HEK293 (cell line): Measurements from ENCODE around the gene TIA1.

Experiments
- CTCF ChIA-PET: fragments of 350-600 bp; formaldehyde crosslinking; extraction: SDS; loops from one replicate; lab custom pipeline; 2021; ENCODE audit warnings: antibody characterized with exemption; lab: Yijun Ruan, JAX
- POLR2A ChIA-PET: fragments of 300-600 bp; formaldehyde crosslinking; extraction: SDS; loops from one replicate; lab custom pipeline; 2020; ENCODE audit warnings: antibody characterized with exemption, inconsistent platforms; lab: Yijun Ruan, JAX
- H3K27ac ChIP-seq: fragments of 200-500 bp; sonication (Bioruptor generic); 2 replicates; pipeline ENCODE4 v1.5.1; 2014; ENCODE audit warnings: low read depth, low read length, control low read depth, inconsistent platforms; ENCODE audit errors: extremely low read depth
- H3K36me3 ChIP-seq, 2 experiments: fragments of 200-500 bp in 1 of 2; sonication (Bioruptor generic) in 1 of 2; 1 replicate in 1 of 2; 2 replicates in 1 of 2; pipeline ENCODE4 v1.5.1; 2014 to 2017; ENCODE audit warnings: inconsistent platforms in 2 of 2, low read length in 2 of 2; ENCODE audit not compliant: control insufficient read depth in 2 of 2, insufficient read depth in 1 of 2
- H3K4me1 ChIP-seq: fragments of 200-500 bp; sonication (Bioruptor generic); 2 replicates; pipeline ENCODE4 v1.5.1; 2014; ENCODE audit warnings: mild to moderate bottlenecking, low read length, inconsistent platforms; ENCODE audit not compliant: control insufficient read depth, insufficient read depth
- H3K4me3 ChIP-seq: 2 replicates; pipeline ENCODE4 v1.5.1; 2011; ENCODE audit warnings: low read depth, mild to moderate bottlenecking, control low read depth, low read length, moderate library complexity
- H3K9me3 ChIP-seq: fragments of 200-500 bp; sonication (Bioruptor generic); 2 replicates; pipeline ENCODE4 v1.5.1; 2014; ENCODE audit warnings: low read depth, low read length, inconsistent platforms; ENCODE audit not compliant: control insufficient read depth, insufficient read depth
- KLF7 ChIP-seq: fragments of 450-650 bp; formaldehyde crosslinking; IDR thresholded peaks from 2 replicates; pipeline ENCODE4 v1.5.1; 2016; ENCODE audit warnings: missing biosample characterization, missing genetic modification characterization, borderline replicate concordance
- KLF9 ChIP-seq: fragments of 450-650 bp; formaldehyde crosslinking; IDR thresholded peaks from 2 replicates; pipeline ENCODE4 v1.5.1; 2016; ENCODE audit warnings: missing biosample characterization, missing genetic modification characterization, low read depth
- MYNN ChIP-seq: fragments of 450-650 bp; formaldehyde crosslinking; IDR thresholded peaks from 2 replicates; pipeline ENCODE4 v1.5.1; 2016; ENCODE audit warnings: missing biosample characterization, missing genetic modification characterization, borderline replicate concordance
- YY1 ChIP-seq: fragments of 450-650 bp; formaldehyde crosslinking; IDR thresholded peaks from 2 replicates; pipeline ENCODE4 v1.5.1; 2018; ENCODE audit warnings: missing biosample characterization, missing genetic modification characterization
- ZFP41 ChIP-seq: fragments of 450-650 bp; formaldehyde crosslinking; IDR thresholded peaks from 2 replicates; pipeline ENCODE4 v1.5.1; 2016; ENCODE audit warnings: missing biosample characterization, missing genetic modification characterization, borderline replicate concordance
- ZNF132 ChIP-seq: fragments of 450-650 bp; formaldehyde crosslinking; IDR thresholded peaks from 2 replicates; pipeline ENCODE4 v1.5.1; 2017; ENCODE audit warnings: missing biosample characterization, missing genetic modification characterization, borderline replicate concordance
- ZNF23 ChIP-seq: fragments of 450-650 bp; formaldehyde crosslinking; IDR thresholded peaks from 2 replicates; pipeline ENCODE4 v1.5.1; 2016; ENCODE audit warnings: missing biosample characterization, missing genetic modification characterization, borderline replicate concordance
- ZNF311 ChIP-seq: fragments of 450-650 bp; formaldehyde crosslinking; IDR thresholded peaks from 2 replicates; pipeline ENCODE4 v1.5.1; 2017; ENCODE audit warnings: missing biosample characterization, missing genetic modification characterization, borderline replicate concordance
- ZNF529 ChIP-seq: fragments of 450-650 bp; formaldehyde crosslinking; IDR thresholded peaks from 2 replicates; pipeline ENCODE4 v1.5.1; 2017; ENCODE audit warnings: missing genetic modification characterization, missing biosample characterization; ENCODE audit not compliant: insufficient replicate concordance
- ZNF660 ChIP-seq: fragments of 450-650 bp; IDR thresholded peaks from 2 replicates; pipeline ENCODE4 v1.5.1; 2018; ENCODE audit warnings: missing biosample characterization, mild to moderate bottlenecking, missing genetic modification characterization
- ZNF785 ChIP-seq: fragments of 450-650 bp; formaldehyde crosslinking; IDR thresholded peaks from 2 replicates; pipeline ENCODE4 v1.5.1; 2016; ENCODE audit warnings: missing biosample characterization, missing genetic modification characterization
- ZNF843 ChIP-seq: fragments of 450-650 bp; formaldehyde crosslinking; IDR thresholded peaks from 2 replicates; pipeline ENCODE4 v1.5.1; 2016; ENCODE audit warnings: missing biosample characterization, missing genetic modification characterization
- TF ChIP-seq, protein P1 (sequence below): fragments of 450-650 bp; formaldehyde crosslinking; IDR thresholded peaks from 2 replicates; pipeline ENCODE4 v1.5.1; 2016; ENCODE audit warnings: missing biosample characterization, missing genetic modification characterization
- TF ChIP-seq, protein P2 (sequence below): fragments of 450-650 bp; formaldehyde crosslinking; IDR thresholded peaks from 2 replicates; pipeline ENCODE4 v1.5.1; 2017; ENCODE audit warnings: missing biosample characterization, missing genetic modification characterization

TIA1 gene

GRCh38 chr2:70241340-70241739 lies 7.1 kb downstream of the TIA1 start:
- no peak for TF ChIP-seq ZNF23 (tag by site-specific recombination)
- no peak for TF ChIP-seq ZFP41 (tag by site-specific recombination)
- TF ChIP-seq ZNF660 (tag by site-specific recombination) = no peak
- TF ChIP-seq YY1 (tag by site-specific recombination) = no peak
- TF ChIP-seq ZNF529 (tag by site-specific recombination) = no peak
- no peak for TF ChIP-seq ZNF843 (tag by site-specific recombination)
- TF ChIP-seq, all 188 proteins: peak for 0
- H3K4me1 ChIP-seq = no peaks in the 10 kb centered on the region; the same call in 1 of the 2 replicates
- ChIA-PET POLR2A (interaction anchor here (0.5 to 0.7 kb wide), 3 partner anchors 16 to 592 kb away, joined by 4 read pairs; no protein-coding TSS in a partner anchor), CTCF (no interaction called here)
- H3K36me3 ChIP-seq = peaks cover 13 to 27% of the 10 kb centered on the region in 2 experiments; a peak in 2 of 3 replicates
- H3K27ac ChIP-seq = no peak overlapping the region
- H3K9me3 ChIP-seq = no peaks in the 10 kb centered on the region
- no peak overlapping the region for H3K4me3 ChIP-seq

DNA sequence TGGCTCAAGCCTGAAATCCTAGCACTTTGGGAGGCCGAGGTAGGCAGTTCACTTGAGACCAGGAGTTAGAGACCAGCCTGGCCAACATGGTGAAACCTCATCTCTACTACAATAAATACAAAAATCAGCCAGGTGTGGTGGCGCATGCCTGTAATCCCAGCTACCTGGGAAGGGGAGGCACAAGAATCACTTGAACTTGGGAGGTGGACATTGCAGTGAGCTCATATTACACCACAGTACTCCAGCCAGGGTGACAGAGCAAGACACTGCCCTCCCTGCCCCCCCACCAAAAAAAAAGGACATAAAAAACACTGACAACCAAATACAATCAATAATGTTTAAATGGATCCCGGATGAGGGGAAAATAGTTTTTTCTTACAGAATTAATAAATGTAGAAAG lies 7.8 kb downstream of the TIA1 start:
- TF ChIP-seq MYNN (tag by site-specific recombination) (no peak), ZNF311 (tag by site-specific recombination) (no peak), KLF7 (tag by site-specific recombination) (no peak), KLF9 (tag by site-specific recombination) (no peak), ZNF132 (tag by site-specific recombination) (no peak)
- TF ChIP-seq, protein P1, sequence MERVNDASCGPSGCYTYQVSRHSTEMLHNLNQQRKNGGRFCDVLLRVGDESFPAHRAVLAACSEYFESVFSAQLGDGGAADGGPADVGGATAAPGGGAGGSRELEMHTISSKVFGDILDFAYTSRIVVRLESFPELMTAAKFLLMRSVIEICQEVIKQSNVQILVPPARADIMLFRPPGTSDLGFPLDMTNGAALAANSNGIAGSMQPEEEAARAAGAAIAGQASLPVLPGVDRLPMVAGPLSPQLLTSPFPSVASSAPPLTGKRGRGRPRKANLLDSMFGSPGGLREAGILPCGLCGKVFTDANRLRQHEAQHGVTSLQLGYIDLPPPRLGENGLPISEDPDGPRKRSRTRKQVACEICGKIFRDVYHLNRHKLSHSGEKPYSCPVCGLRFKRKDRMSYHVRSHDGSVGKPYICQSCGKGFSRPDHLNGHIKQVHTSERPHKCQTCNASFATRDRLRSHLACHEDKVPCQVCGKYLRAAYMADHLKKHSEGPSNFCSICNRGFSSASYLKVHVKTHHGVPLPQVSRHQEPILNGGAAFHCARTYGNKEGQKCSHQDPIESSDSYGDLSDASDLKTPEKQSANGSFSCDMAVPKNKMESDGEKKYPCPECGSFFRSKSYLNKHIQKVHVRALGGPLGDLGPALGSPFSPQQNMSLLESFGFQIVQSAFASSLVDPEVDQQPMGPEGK (tag by site-specific recombination) = no peak
- TF ChIP-seq, all 188 proteins: peak for 0
- Histone ChIP-seq H3K9me3 (no peaks in the 10 kb centered on the region), H3K27ac (no peak overlapping the region), H3K4me3 (no peak overlapping the region), H3K36me3 (peaks cover 17 to 27% of the 10 kb centered on the region in 2 experiments; a peak in 2 of 3 replicates), H3K4me1 (no peaks in the 10 kb centered on the region; the same call in 1 of the 2 replicates)
- CTCF ChIA-PET = interaction anchor here (1.9 kb wide), 1 partner anchor 329 kb away, joined by 4 read pairs; no protein-coding TSS in a partner anchor
- POLR2A ChIA-PET = interaction anchor here (0.6 to 1.3 kb wide), 4 partner anchors 15 to 527 kb away, joined by 3 to 10 read pairs (median 4); partner anchors contain the start of gene C2orf42

DNA sequence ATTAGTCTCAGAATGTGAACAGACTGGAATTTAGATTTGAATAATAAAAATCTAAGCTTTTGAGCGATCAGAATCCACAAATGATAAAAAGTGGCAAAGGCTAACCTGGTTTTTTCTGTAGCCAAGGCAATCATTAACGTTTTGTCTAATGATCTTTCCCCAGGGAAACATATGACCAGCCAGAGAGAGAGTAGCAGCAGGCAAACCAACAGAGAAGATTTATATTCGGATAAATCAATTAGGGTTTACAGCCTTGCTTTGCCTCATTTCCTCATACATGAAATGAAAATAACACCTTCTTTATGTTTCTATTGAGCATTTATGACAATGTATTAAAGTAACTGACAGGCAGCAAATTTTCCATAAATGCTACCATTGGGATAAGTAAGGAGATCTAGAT lies 14.5 kb downstream of the TIA1 start:
- H3K27ac ChIP-seq = no peak overlapping the region
- peaks cover 57 to 58% of the 10 kb centered on the region in 2 experiments for H3K36me3 ChIP-seq
- POLR2A ChIA-PET = no interaction called here
- H3K4me3 ChIP-seq = no peak overlapping the region
- TF ChIP-seq, protein P2, sequence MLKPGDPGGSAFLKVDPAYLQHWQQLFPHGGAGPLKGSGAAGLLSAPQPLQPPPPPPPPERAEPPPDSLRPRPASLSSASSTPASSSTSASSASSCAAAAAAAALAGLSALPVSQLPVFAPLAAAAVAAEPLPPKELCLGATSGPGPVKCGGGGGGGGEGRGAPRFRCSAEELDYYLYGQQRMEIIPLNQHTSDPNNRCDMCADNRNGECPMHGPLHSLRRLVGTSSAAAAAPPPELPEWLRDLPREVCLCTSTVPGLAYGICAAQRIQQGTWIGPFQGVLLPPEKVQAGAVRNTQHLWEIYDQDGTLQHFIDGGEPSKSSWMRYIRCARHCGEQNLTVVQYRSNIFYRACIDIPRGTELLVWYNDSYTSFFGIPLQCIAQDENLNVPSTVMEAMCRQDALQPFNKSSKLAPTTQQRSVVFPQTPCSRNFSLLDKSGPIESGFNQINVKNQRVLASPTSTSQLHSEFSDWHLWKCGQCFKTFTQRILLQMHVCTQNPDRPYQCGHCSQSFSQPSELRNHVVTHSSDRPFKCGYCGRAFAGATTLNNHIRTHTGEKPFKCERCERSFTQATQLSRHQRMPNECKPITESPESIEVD (tag by site-specific recombination) = peak; percentile 29; the same call in 1 of the 2 replicates
- no peak for TF ChIP-seq ZNF785 (tag by site-specific recombination)
- H3K4me1 ChIP-seq = no peaks in the 10 kb centered on the region
- CTCF ChIA-PET = no interaction called here
- H3K9me3 ChIP-seq = no peaks in the 10 kb centered on the region
